Muscle layer of colon (tissue), 2 donors: ENCODE results near the gene LRRC34.

ENCODE experiments used
- H3K27ac ChIP-seq: one replicate; pipeline ENCODE4 v1.7.0; 2013; ENCODE audit warnings: low read depth, mild to moderate bottlenecking, low read length, moderate library complexity
- H3K27me3 ChIP-seq, 2 donors: one replicate each; pipeline ENCODE4 v1.7.0; 2013; ENCODE audit warnings: low read length in 2 of 2, mild to moderate bottlenecking in 2 of 2; ENCODE audit not compliant: insufficient read depth in 2 of 2, control insufficient read depth in 1 of 2
- H3K36me3 ChIP-seq: one replicate; pipeline ENCODE4 v1.7.0; 2013; ENCODE audit warnings: mild to moderate bottlenecking, low read length; ENCODE audit not compliant: insufficient read depth
- H3K4me1 ChIP-seq: one replicate; pipeline ENCODE4 v1.7.0; 2013; ENCODE audit warnings: mild to moderate bottlenecking, low read length; ENCODE audit not compliant: insufficient read depth
- H3K4me3 ChIP-seq, 2 donors: one replicate each; pipeline ENCODE4 v1.7.0; 2013; ENCODE audit warnings: low read length in 2 of 2, low read depth in 1 of 2, mild to moderate bottlenecking in 1 of 2, moderate library complexity in 1 of 2
- H3K9ac ChIP-seq: one replicate; pipeline ENCODE4 v1.7.0; 2013; ENCODE audit warnings: low read length
- H3K9me3 ChIP-seq: one replicate; pipeline ENCODE4 v1.7.0; 2013; ENCODE audit warnings: mild to moderate bottlenecking, low read length
- donor health status: abdominal sarcoma.
- donor health status: Adenocarcinoma of cecum.

Gene LRRC34

GRCh38 chr3:169813278-169813677 is 574 bp upstream of the LRRC34 start:
- H3K9me3 ChIP-seq, result no peaks in the 10 kb centered on the region
- H3K4me3 ChIP-seq, result peak overlapping the region; percentile 73 to 82
- H3K9ac ChIP-seq, result peak overlapping the region; percentile 66
- H3K36me3 ChIP-seq, result no peaks in the 10 kb centered on the region
- no peaks in the 10 kb centered on the region for H3K27me3 ChIP-seq
- H3K27ac ChIP-seq, result no peak overlapping the region
- H3K4me1 ChIP-seq, result peaks cover 15% of the 10 kb centered on the region

GRCh38 chr3:169811631-169812331 is 923 bp downstream of the LRRC34 start:
- Histone ChIP-seq H3K27me3 (no peaks in the 10 kb centered on the region), H3K4me1 (peaks cover 15% of the 10 kb centered on the region), H3K36me3 (no peaks in the 10 kb centered on the region), H3K9ac (peak overlapping the region; percentile 66), H3K27ac (peak overlapping the region; percentile 82), H3K4me3 (peak overlapping the region; percentile 73 to 82), H3K9me3 (no peaks in the 10 kb centered on the region)

- H3K9ac ChIP-seq, result no peak overlapping the region
These were observed 3.4 kb downstream of the LRRC34 start for GRCh38 chr3:169809230-169809795.

GRCh38 chr3:169804681-169805080 is 8.0 kb downstream of the LRRC34 start:
- Histone ChIP-seq H3K9me3 (no peaks in the 10 kb centered on the region), H3K9ac (no peak overlapping the region), H3K4me1 (no peaks in the 10 kb centered on the region), H3K36me3 (peaks cover 4% of the 10 kb centered on the region), H3K4me3 (no peak overlapping the region), H3K27me3 (no peaks in the 10 kb centered on the region), H3K27ac (no peak overlapping the region)

More at GRCh38 chr3:169809230-169809795, 3.4 kb downstream of the LRRC34 start:
- no peaks in the 10 kb centered on the region for H3K27me3 ChIP-seq
- H3K4me3 ChIP-seq, result no peak overlapping the region
- no peak overlapping the region for H3K27ac ChIP-seq
- peaks cover 15% of the 10 kb centered on the region for H3K4me1 ChIP-seq
- no peaks in the 10 kb centered on the region for H3K9me3 ChIP-seq
- no peaks in the 10 kb centered on the region for H3K36me3 ChIP-seq

GRCh38 chr3:169792359-169792758 is 20.3 kb downstream of the LRRC34 start:
- Histone ChIP-seq H3K27me3 (no peaks in the 10 kb centered on the region), H3K36me3 (peaks cover 28% of the 10 kb centered on the region), H3K9ac (no peak overlapping the region), H3K27ac (no peak overlapping the region), H3K4me3 (no peak overlapping the region), H3K4me1 (no peaks in the 10 kb centered on the region), H3K9me3 (no peaks in the 10 kb centered on the region)

GRCh38 chr3:169790687-169791429 is 21.8 kb downstream of the LRRC34 start:
- Histone ChIP-seq H3K27ac (no peak overlapping the region), H3K4me3 (no peak overlapping the region), H3K4me1 (no peaks in the 10 kb centered on the region), H3K27me3 (no peaks in the 10 kb centered on the region), H3K36me3 (peaks cover 37% of the 10 kb centered on the region), H3K9me3 (no peaks in the 10 kb centered on the region), H3K9ac (no peak overlapping the region)

GRCh38 chr3:169790219-169790618 is 22.5 kb downstream of the LRRC34 start:
- Histone ChIP-seq H3K9ac (no peak overlapping the region), H3K4me3 (no peak overlapping the region), H3K4me1 (no peaks in the 10 kb centered on the region), H3K36me3 (peaks cover 42% of the 10 kb centered on the region), H3K9me3 (no peaks in the 10 kb centered on the region), H3K27ac (no peak overlapping the region), H3K27me3 (no peaks in the 10 kb centered on the region)

GRCh38 chr3:169787791-169788190 is 24.9 kb downstream of the LRRC34 start:
- Histone ChIP-seq H3K9me3 (no peaks in the 10 kb centered on the region), H3K27me3 (no peaks in the 10 kb centered on the region), H3K9ac (no peak overlapping the region), H3K36me3 (peaks cover 52% of the 10 kb centered on the region), H3K4me1 (no peaks in the 10 kb centered on the region), H3K4me3 (no peak overlapping the region), H3K27ac (no peak overlapping the region)

GRCh38 chr3:169787120-169787519 is 25.6 kb downstream of the LRRC34 start:
- Histone ChIP-seq H3K36me3 (peaks cover 52% of the 10 kb centered on the region), H3K4me1 (no peaks in the 10 kb centered on the region), H3K9me3 (no peaks in the 10 kb centered on the region), H3K27ac (no peak overlapping the region), H3K9ac (no peak overlapping the region), H3K27me3 (no peaks in the 10 kb centered on the region), H3K4me3 (no peak overlapping the region)

- Histone ChIP-seq H3K9ac (no peak overlapping the region), H3K9me3 (no peaks in the 10 kb centered on the region), H3K27ac (no peak overlapping the region), H3K27me3 (no peaks in the 10 kb centered on the region), H3K36me3 (peaks cover 61% of the 10 kb centered on the region), H3K4me1 (no peaks in the 10 kb centered on the region), H3K4me3 (no peak overlapping the region)
These were observed 31.4 kb downstream of the LRRC34 start for GRCh38 chr3:169781209-169781855.

GRCh38 chr3:169780742-169781141 is 32.0 kb downstream of the LRRC34 start:
- H3K36me3 ChIP-seq, result peaks cover 58% of the 10 kb centered on the region
- no peaks in the 10 kb centered on the region for H3K9me3 ChIP-seq
- no peaks in the 10 kb centered on the region for H3K27me3 ChIP-seq
- no peak overlapping the region for H3K9ac ChIP-seq
- no peak overlapping the region for H3K4me3 ChIP-seq
- H3K4me1 ChIP-seq, result no peaks in the 10 kb centered on the region
- no peak overlapping the region for H3K27ac ChIP-seq
